Fibroblast of mammary gland (primary cell): ENCODE data around the gene MYLK2.

ENCODE experiments used
- DNase-seq: peaks from one replicate; pipeline ENCODE4 v3.0.0-alpha.2; 2010; ENCODE audit warnings: low read depth
- H3K4me3 ChIP-seq: 2 replicates; pipeline ENCODE4 v1.5.1; 2011; ENCODE audit warnings: low read depth, mild to moderate bottlenecking, low read length, moderate library complexity; ENCODE audit not compliant: control insufficient read depth
- TF ChIP-seq, protein P1 (sequence below): conservative IDR thresholded peaks from 2 replicates; pipeline ENCODE4 v1.5.1; 2011; ENCODE audit warnings: low read depth, low read length, inconsistent platforms; ENCODE audit not compliant: control insufficient read depth, insufficient read depth

The MYLK2 gene

GRCh38 chr20:31853481-31853880 lies 34.3 kb downstream of the MYLK2 start:
- TF ChIP-seq, protein P1, sequence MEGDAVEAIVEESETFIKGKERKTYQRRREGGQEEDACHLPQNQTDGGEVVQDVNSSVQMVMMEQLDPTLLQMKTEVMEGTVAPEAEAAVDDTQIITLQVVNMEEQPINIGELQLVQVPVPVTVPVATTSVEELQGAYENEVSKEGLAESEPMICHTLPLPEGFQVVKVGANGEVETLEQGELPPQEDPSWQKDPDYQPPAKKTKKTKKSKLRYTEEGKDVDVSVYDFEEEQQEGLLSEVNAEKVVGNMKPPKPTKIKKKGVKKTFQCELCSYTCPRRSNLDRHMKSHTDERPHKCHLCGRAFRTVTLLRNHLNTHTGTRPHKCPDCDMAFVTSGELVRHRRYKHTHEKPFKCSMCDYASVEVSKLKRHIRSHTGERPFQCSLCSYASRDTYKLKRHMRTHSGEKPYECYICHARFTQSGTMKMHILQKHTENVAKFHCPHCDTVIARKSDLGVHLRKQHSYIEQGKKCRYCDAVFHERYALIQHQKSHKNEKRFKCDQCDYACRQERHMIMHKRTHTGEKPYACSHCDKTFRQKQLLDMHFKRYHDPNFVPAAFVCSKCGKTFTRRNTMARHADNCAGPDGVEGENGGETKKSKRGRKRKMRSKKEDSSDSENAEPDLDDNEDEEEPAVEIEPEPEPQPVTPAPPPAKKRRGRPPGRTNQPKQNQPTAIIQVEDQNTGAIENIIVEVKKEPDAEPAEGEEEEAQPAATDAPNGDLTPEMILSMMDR, result no peak
- no peak overlapping the region for H3K4me3 ChIP-seq
- DNase-seq, result no peak

- TF ChIP-seq, protein P1, result no peak
- no peak overlapping the region for H3K4me3 ChIP-seq
- no peak for DNase-seq
Observed at GRCh38 chr20:31856516-31856915, 37.4 kb downstream of the MYLK2 start.

DNA sequence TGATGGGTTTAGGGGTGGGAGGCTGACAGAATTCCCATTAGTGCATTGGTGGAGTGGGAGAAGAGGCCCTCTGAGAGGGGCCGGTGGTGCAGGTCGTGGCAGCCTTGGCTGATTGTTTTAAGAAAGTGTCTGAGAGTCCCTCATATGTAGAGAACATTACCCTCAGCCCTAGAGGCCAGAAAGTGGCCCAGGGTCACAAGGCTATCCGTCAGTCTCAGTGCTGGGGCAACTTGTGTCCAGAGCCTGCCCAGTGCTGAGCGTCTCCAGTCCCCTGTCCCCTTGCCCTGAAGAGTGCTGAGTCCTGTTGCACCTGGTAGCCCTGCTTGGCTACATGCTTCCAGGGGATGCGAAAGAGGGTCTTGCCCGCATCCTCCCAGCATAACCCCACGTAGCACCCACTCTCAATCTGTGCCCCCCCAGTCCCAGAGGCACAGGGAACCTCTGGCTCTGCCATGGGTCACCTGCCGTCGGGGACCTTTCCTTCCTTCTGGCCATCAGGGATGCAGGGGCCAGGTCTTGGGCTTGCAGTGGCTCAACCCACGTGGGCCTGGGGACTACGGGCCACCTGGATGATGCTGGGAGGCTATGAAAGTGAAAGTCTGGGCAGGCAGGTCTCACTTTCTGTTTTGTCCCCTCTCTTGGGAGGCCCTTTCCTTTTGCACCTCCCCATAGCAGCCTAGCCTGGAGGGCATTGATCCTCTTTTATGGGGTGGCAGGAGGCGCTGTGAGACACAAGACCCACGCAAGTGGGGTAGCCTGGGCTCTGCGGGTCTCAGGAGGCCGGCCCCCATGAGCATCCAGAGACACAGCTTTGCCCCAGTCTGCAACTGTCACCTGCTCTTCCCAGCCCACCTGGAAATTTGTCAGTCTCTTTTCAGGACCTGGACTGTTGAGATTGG lies 39.0 kb downstream of the MYLK2 start:
- TF ChIP-seq, protein P1, result no peak
- H3K4me3 ChIP-seq, result no peak overlapping the region
- no peak for DNase-seq

GRCh38 chr20:31858760-31859083 lies 39.6 kb downstream of the MYLK2 start:
- no peak for DNase-seq
- no peak overlapping the region for H3K4me3 ChIP-seq
- TF ChIP-seq, protein P1, result no peak

- TF ChIP-seq, protein P1, result no peak
- no peak for DNase-seq
- no peak overlapping the region for H3K4me3 ChIP-seq
Observed at GRCh38 chr20:31859266-31859997, 40.3 kb downstream of the MYLK2 start.

- H3K4me3 ChIP-seq, result no peak overlapping the region
- TF ChIP-seq, protein P1, result no peak
- no peak for DNase-seq
Observed at GRCh38 chr20:31859998-31860380, 40.8 kb downstream of the MYLK2 start.
